MM.1S (cell line): ENCODE results near the gene CFAP46.

Experiments
- DNase-seq: peaks from one replicate; pipeline ENCODE4 v3.0.0-alpha.2; 2015
- H2AFZ ChIP-seq: fragments of 300-600 bp; sonication (generic); 2 replicates; pipeline ENCODE4 v1.6.0; 2016; ENCODE audit warnings: antibody characterized with exemption, low read length
- H3F3A ChIP-seq: fragments of 300-600 bp; sonication (generic); 2 replicates; pipeline ENCODE4 v1.6.1; 2016; ENCODE audit warnings: mild to moderate bottlenecking, antibody characterized with exemption, low read length, moderate library complexity, mixed read lengths; ENCODE audit not compliant: insufficient read depth
- H3K27ac ChIP-seq: fragments of 300-600 bp; sonication (generic); 2 replicates; pipeline ENCODE4 v1.5.1; 2016; ENCODE audit warnings: mild to moderate bottlenecking, low read length
- H3K27me3 ChIP-seq: fragments of 300-600 bp; sonication (generic); replicated peaks from 2 replicates; pipeline ENCODE4 v1.6.0; 2016; ENCODE audit warnings: low read length; ENCODE audit not compliant: insufficient read depth
- H3K36me3 ChIP-seq: fragments of 300-600 bp; sonication (generic); replicated peaks from 2 replicates; pipeline ENCODE4 v1.6.1; 2016; ENCODE audit warnings: mild to moderate bottlenecking, low read length, mixed read lengths; ENCODE audit not compliant: insufficient read depth
- H3K4me1 ChIP-seq: fragments of 300-600 bp; sonication (generic); 2 replicates; pipeline ENCODE4 v1.6.1; 2016; ENCODE audit warnings: low read length, mixed read lengths
- H3K4me2 ChIP-seq: fragments of 300-600 bp; sonication (generic); 2 replicates; pipeline ENCODE4 v1.6.0; 2016; ENCODE audit warnings: low read depth, low read length
- H3K4me3 ChIP-seq: fragments of 300-600 bp; sonication (generic); 2 replicates; pipeline ENCODE4 v1.5.1; 2016; ENCODE audit warnings: low read length, mixed read lengths
- H3K79me2 ChIP-seq: fragments of 300-600 bp; sonication (generic); 2 replicates; pipeline ENCODE4 v1.6.1; 2016; ENCODE audit warnings: mixed run types, low read length, mixed read lengths
- H3K9ac ChIP-seq: fragments of 300-600 bp; sonication (generic); 2 replicates; pipeline ENCODE4 v1.6.1; 2016; ENCODE audit warnings: low read length, mixed read lengths
- H3K9me2 ChIP-seq: fragments of 300-600 bp; sonication (generic); replicated peaks from 2 replicates; pipeline ENCODE4 v1.6.1; 2016; ENCODE audit warnings: mild to moderate bottlenecking, low read length, mixed read lengths; ENCODE audit not compliant: insufficient read depth
- H3K9me3 ChIP-seq: fragments of 300-600 bp; sonication (generic); replicated peaks from 2 replicates; pipeline ENCODE4 v1.6.1; 2016; ENCODE audit warnings: mild to moderate bottlenecking, low read length, mixed read lengths; ENCODE audit not compliant: insufficient read depth
- H4K20me1 ChIP-seq: fragments of 300-600 bp; sonication (generic); 2 replicates; pipeline ENCODE4 v1.6.1; 2016; ENCODE audit warnings: mild to moderate bottlenecking, low read length, moderate library complexity, mixed read lengths; ENCODE audit not compliant: insufficient read depth
- CTCF ChIP-seq: fragments of 300-600 bp; sonication (generic); IDR thresholded peaks from 2 replicates; pipeline ENCODE4 v1.5.1; 2016; ENCODE audit warnings: antibody characterized with exemption, low read length, mixed read lengths
- EZH2 ChIP-seq: fragments of 300-600 bp; sonication (generic); optimal IDR thresholded peaks from 2 replicates; pipeline ENCODE3; 2017; ENCODE audit warnings: low read depth, mild to moderate bottlenecking, antibody characterized with exemption, low read length, mixed read lengths
- EZH2phosphoT487 ChIP-seq: fragments of 300-600 bp; sonication (generic); IDR thresholded peaks from 2 replicates; pipeline ENCODE4 v1.6.1; 2018; ENCODE audit warnings: antibody characterized with exemption, low read length

The CFAP46 gene

GRCh38 chr10:132960631-132961419, 18.5 kb upstream of the CFAP46 start:
- TF ChIP-seq EZH2 (no peak), CTCF (no peak), EZH2phosphoT487 (no peak)
- Histone ChIP-seq H3K27me3 (peaks cover 83% of the 10 kb centered on the region), H3K9me2 (no peaks in the 10 kb centered on the region)

GRCh38 chr10:132960071-132960472, 17.7 kb upstream of the CFAP46 start:
- Histone ChIP-seq H3K27ac (no peak overlapping the region), H3K36me3 (no peaks in the 10 kb centered on the region), H3K4me3 (no peak overlapping the region), H3K9ac (no peak overlapping the region), H3K27me3 (peaks cover 86% of the 10 kb centered on the region), H2AFZ (no peak overlapping the region), H3K9me3 (no peaks in the 10 kb centered on the region), H3K79me2 (no peaks in the 10 kb centered on the region), H3K9me2 (no peaks in the 10 kb centered on the region), H3K4me1 (no peaks in the 10 kb centered on the region), H3K4me2 (no peak overlapping the region), H4K20me1 (no peaks in the 10 kb centered on the region), H3F3A (no peaks in the 10 kb centered on the region)
- DNase-seq, result no peak
- TF ChIP-seq EZH2 (no peak), CTCF (no peak), EZH2phosphoT487 (no peak)

More at GRCh38 chr10:132960631-132961419, 18.5 kb upstream of the CFAP46 start:
- no peak for DNase-seq
- Histone ChIP-seq H3K9ac (no peak overlapping the region), H2AFZ (no peak overlapping the region), H3K4me3 (no peak overlapping the region), H3K79me2 (no peaks in the 10 kb centered on the region), H3K4me2 (no peak overlapping the region), H3F3A (no peaks in the 10 kb centered on the region), H3K27ac (no peak overlapping the region), H3K36me3 (no peaks in the 10 kb centered on the region), H3K4me1 (no peaks in the 10 kb centered on the region), H3K9me3 (no peaks in the 10 kb centered on the region), H4K20me1 (no peaks in the 10 kb centered on the region)

DNA sequence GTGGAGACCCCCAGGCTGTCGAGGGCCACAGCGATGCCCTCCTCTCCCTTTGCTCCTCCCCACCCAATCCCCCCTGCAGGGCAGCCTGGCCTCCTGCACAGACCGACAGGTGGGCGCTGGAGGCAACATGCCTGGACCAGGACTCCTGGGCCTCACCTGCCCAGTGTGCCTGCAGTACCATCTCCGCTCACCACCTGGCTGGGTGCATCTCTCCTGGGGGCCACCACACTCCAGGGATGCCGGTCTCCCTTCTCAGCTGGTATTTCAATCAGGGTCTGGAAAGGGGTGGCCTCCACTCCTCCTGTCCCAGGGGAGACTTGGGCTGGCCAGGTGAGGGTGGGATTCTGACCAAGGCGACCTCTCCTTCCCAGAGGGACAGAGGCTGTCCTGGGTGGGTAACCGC, 17.2 kb upstream of the CFAP46 start:
- Histone ChIP-seq H3K4me3 (no peak overlapping the region), H4K20me1 (no peaks in the 10 kb centered on the region), H2AFZ (no peak overlapping the region), H3K4me2 (no peak overlapping the region), H3K9ac (no peak overlapping the region), H3F3A (no peaks in the 10 kb centered on the region), H3K9me3 (no peaks in the 10 kb centered on the region), H3K36me3 (no peaks in the 10 kb centered on the region), H3K4me1 (no peaks in the 10 kb centered on the region), H3K27ac (no peak overlapping the region), H3K9me2 (no peaks in the 10 kb centered on the region), H3K27me3 (peaks cover 87% of the 10 kb centered on the region), H3K79me2 (no peaks in the 10 kb centered on the region)
- TF ChIP-seq EZH2, result no peak
- no peak for TF ChIP-seq EZH2phosphoT487
- no peak for TF ChIP-seq CTCF
- DNase-seq, result no peak
